ENCODE results near the gene UBASH3A.

UBASH3A gene

GRCh38 chr21:42374864-42375499 is 28.7 kb upstream of the UBASH3A start:
- no peak for DNase-seq

- DNase-seq: no peak
These were observed 28.2 kb upstream of the UBASH3A start for GRCh38 chr21:42375506-42375905.

GRCh38 chr21:42375966-42376337 is 27.8 kb upstream of the UBASH3A start:
- DNase-seq: no peak

- DNase-seq: no peak
These were observed 27.2 kb upstream of the UBASH3A start for GRCh38 chr21:42376338-42376982.

GRCh38 chr21:42377211-42377950 is 26.3 kb upstream of the UBASH3A start:
- DNase-seq: no peak

- DNase-seq: no peak
These were observed 25.8 kb upstream of the UBASH3A start for GRCh38 chr21:42377951-42378340.

- no peak for DNase-seq
These were observed 25.3 kb upstream of the UBASH3A start for GRCh38 chr21:42378418-42378817.

- DNase-seq: no peak
These were observed 24.1 kb upstream of the UBASH3A start for GRCh38 chr21:42379426-42380215.

- DNase-seq: peak in 1 of 2 experiments; percentile 30
These were observed 22.2 kb upstream of the UBASH3A start for GRCh38 chr21:42381347-42381984.

- no peak for DNase-seq
These were observed 20.8 kb upstream of the UBASH3A start for GRCh38 chr21:42382915-42383314.

- no peak for DNase-seq
These were observed 20.4 kb upstream of the UBASH3A start for GRCh38 chr21:42383331-42383730.

- DNase-seq: no peak
These were observed 19.4 kb upstream of the UBASH3A start for GRCh38 chr21:42384156-42384945.

- no peak for DNase-seq
These were observed 18.7 kb upstream of the UBASH3A start for GRCh38 chr21:42384989-42385388.

GRCh38 chr21:42385619-42386018 is 18.1 kb upstream of the UBASH3A start:
- no peak for DNase-seq

- DNase-seq: no peak
These were observed 17.6 kb upstream of the UBASH3A start for GRCh38 chr21:42386034-42386591.

GRCh38 chr21:42387164-42387563 is 16.5 kb upstream of the UBASH3A start:
- DNase-seq: no peak

- DNase-seq: no peak
These were observed 15.8 kb upstream of the UBASH3A start for GRCh38 chr21:42387843-42388340.

GRCh38 chr21:42388740-42389448 is 14.8 kb upstream of the UBASH3A start:
- no peak for DNase-seq

GRCh38 chr21:42389449-42389835 is 14.3 kb upstream of the UBASH3A start:
- peak; percentile 18 to 60 for DNase-seq

- no peak for DNase-seq
These were observed 13.5 kb upstream of the UBASH3A start for GRCh38 chr21:42390193-42390592.

GRCh38 chr21:42390696-42391095 is 13.0 kb upstream of the UBASH3A start:
- no peak for DNase-seq

Measured in NCI-H2081 (cell line).